Loucy (cell line): ENCODE measurements around the gene CNTNAP2.

Source experiments
- EZH2phosphoT487 ChIP-seq: fragments of 200-600 bp; IDR thresholded peaks from 2 replicates; pipeline ENCODE4 v1.6.1; 2018; ENCODE audit warnings: antibody characterized with exemption, mild to moderate bottlenecking, moderate library complexity, borderline replicate concordance
- TF ChIP-seq, protein P1 (sequence below): fragments of 200-600 bp; sonication (generic); conservative IDR thresholded peaks from 2 replicates; pipeline ENCODE4 v1.5.1; 2014; ENCODE audit warnings: mild to moderate bottlenecking, antibody characterized with exemption, low read length

DNA sequence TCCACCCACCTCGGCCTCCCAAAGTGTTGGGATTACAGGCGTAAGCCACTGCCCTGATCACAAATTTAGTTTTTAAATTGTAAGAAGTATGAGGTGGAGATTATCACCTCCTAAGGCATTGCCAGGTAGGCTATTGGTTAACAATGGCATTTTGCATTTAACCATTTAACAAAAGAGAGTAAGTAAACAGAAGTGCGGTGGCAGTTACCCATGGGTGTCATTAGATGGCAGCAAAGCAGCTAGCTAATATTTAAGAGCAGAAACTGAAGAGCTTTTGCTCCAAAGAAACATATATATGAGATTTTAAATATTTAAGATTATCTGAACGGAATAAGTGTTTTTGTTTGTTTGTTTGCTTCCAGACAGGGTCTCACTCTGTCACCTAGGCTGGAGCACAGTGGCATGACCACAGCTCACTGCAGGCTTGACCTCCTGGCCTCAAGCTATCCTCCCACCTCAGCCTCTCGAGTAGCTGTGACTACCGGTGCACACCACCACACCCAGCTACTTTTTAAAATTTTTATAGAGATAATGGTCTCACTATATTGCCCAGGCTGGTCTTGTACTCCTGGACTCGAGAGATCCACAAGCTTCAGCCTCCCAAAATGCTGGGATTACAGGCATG, 2148.4 kb downstream of the CNTNAP2 start:
- TF ChIP-seq, protein P1, sequence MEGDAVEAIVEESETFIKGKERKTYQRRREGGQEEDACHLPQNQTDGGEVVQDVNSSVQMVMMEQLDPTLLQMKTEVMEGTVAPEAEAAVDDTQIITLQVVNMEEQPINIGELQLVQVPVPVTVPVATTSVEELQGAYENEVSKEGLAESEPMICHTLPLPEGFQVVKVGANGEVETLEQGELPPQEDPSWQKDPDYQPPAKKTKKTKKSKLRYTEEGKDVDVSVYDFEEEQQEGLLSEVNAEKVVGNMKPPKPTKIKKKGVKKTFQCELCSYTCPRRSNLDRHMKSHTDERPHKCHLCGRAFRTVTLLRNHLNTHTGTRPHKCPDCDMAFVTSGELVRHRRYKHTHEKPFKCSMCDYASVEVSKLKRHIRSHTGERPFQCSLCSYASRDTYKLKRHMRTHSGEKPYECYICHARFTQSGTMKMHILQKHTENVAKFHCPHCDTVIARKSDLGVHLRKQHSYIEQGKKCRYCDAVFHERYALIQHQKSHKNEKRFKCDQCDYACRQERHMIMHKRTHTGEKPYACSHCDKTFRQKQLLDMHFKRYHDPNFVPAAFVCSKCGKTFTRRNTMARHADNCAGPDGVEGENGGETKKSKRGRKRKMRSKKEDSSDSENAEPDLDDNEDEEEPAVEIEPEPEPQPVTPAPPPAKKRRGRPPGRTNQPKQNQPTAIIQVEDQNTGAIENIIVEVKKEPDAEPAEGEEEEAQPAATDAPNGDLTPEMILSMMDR: peak; percentile 66
- TF ChIP-seq EZH2phosphoT487: no peak
